Epithelial cell of esophagus (primary cell): ENCODE measurements around the gene RNF144B.
A peak's percentile ranks its signal among the peaks of the same experiment; 100 is the strongest.

ENCODE experiments used
- DNase-seq: peaks from one replicate; pipeline ENCODE4 v3.0.0; 2010; ENCODE audit warnings: low read depth
- H3K4me3 ChIP-seq: 2 replicates; pipeline ENCODE4 v1.5.1; 2011; ENCODE audit warnings: mild to moderate bottlenecking, low read length, control low read depth
- TF ChIP-seq, protein P1 (sequence below): IDR thresholded peaks from 2 replicates; pipeline ENCODE4 v1.5.1; 2011; ENCODE audit warnings: low read depth, mild to moderate bottlenecking, low read length, control low read depth, inconsistent platforms; ENCODE audit not compliant: insufficient read depth; ENCODE audit errors: missing control alignments

RNF144B gene

DNA sequence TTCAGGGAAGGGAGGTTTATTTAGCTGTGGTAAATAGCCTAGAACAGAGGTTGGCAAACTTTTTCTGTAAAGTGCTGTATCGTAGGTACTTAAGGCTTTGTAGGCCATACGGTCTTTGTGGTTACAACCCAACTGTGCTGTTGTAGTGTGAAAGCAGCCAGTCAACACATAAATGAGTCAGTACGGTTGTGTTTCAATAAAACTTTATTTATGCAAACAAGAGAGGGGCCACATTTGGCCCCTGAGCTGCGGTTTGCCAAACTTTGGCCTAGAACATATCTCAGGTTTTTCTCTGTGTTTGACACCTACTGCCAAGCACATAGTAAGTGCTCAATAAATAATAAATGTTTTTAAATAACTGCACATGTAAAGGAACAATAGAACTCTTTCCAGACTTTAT is 102.2 kb downstream of the RNF144B start:
- TF ChIP-seq, protein P1, sequence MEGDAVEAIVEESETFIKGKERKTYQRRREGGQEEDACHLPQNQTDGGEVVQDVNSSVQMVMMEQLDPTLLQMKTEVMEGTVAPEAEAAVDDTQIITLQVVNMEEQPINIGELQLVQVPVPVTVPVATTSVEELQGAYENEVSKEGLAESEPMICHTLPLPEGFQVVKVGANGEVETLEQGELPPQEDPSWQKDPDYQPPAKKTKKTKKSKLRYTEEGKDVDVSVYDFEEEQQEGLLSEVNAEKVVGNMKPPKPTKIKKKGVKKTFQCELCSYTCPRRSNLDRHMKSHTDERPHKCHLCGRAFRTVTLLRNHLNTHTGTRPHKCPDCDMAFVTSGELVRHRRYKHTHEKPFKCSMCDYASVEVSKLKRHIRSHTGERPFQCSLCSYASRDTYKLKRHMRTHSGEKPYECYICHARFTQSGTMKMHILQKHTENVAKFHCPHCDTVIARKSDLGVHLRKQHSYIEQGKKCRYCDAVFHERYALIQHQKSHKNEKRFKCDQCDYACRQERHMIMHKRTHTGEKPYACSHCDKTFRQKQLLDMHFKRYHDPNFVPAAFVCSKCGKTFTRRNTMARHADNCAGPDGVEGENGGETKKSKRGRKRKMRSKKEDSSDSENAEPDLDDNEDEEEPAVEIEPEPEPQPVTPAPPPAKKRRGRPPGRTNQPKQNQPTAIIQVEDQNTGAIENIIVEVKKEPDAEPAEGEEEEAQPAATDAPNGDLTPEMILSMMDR = no peak
- DNase-seq = no peak
- no peak overlapping the region for H3K4me3 ChIP-seq

DNA sequence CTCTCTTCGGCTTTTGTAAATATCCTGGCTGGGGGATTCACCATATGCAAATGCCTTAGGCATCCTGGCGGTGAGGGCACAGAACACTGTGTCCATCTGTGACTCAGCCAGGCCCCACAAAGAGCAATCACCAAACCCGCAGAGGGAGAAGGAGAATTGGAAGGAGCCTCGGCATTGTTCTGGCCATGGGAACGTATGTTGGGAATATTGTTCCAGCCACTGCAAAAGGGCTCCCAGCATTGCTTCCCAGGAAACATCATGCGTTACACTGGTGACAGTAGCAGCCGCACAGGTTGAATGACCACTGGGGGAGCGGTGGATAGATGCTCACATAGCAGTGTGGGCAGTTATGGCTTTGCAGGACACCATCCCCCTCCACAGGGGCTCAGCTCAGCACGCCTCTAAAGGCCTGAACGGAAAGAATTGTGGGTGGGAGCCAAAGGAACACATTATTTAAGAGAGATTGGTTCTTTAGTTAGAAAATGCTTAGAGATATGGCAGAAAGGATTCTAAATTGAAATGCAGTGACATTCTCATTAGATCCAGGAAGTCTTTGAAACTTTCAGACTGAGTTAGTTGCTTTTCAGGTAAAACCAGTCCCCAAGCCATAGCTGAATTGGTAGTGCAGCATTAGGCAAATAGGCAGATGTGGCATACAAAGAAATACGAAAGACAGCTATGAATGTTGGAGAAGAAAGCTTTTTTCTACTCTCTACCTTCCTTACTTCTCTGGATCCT is 104.3 kb downstream of the RNF144B start:
- H3K4me3 ChIP-seq = no peak overlapping the region
- DNase-seq = peak; percentile 77
- TF ChIP-seq, protein P1 = peak; percentile 1

DNA sequence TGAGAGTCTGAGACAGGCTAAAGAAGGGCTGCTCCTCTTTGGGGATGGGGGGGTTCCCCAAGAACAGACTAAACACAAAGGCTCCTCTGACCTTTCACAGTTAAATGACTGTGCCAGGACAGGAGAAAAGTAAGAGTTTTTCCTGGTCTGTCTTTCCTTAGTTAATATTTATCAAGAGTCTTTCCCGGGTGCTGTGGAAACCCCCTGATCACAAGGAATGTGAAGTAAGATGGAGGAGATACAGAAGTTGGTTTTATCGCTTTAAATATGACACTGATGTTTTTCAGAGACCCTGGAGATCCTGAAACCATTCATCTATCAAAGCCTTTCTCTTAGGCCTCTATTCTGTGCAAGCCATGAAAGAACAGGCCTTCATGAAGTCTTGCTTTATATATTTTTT is 105.8 kb downstream of the RNF144B start:
- H3K4me3 ChIP-seq = no peak overlapping the region
- no peak for DNase-seq
- TF ChIP-seq, protein P1 = no peak

DNA sequence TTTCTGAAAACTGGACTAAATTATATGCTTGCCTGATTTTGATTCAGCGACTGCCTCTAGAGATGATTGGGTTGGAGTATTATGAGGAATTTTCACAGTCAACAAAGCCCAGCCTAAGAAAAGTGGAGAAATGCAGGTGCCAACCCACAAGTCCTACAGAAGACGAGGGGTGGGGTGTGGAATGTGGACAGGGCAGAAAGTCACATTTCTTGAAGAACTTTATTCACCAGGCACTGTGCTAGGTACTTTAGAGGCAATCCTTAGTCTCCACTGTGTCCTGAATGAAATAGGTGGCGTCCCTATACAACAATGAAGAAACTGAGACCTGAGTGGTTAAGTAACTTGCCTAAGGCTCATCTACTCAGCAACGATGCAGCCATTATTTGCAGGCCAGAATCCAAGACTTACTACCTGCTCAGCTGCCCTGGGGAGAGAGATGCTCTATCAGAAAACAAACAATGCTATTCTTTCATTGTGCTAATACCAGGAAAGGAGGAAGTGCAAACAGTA is 106.3 kb downstream of the RNF144B start:
- TF ChIP-seq, protein P1 = no peak
- no peak overlapping the region for H3K4me3 ChIP-seq
- DNase-seq = peak; percentile 66

DNA sequence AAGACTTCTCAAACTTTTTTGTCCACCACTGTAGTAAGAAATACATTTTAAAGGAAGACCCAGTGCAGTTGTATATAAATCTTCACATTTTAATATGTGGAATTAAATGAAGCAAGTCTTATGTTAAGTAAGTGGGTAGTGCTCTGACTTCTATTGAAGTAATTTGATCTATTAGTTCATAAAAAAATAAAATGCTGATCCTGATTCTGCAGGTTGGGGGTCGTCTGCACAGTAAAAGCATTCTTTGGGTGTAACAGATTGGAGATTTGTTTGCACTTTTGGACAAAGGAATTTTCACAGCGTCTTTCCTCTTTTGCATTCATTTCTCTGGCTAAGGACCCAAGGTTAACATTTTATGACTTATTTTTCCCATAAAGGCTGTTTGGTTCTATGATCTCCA is 106.8 kb downstream of the RNF144B start:
- no peak for DNase-seq
- TF ChIP-seq, protein P1 = no peak
- no peak overlapping the region for H3K4me3 ChIP-seq

DNA sequence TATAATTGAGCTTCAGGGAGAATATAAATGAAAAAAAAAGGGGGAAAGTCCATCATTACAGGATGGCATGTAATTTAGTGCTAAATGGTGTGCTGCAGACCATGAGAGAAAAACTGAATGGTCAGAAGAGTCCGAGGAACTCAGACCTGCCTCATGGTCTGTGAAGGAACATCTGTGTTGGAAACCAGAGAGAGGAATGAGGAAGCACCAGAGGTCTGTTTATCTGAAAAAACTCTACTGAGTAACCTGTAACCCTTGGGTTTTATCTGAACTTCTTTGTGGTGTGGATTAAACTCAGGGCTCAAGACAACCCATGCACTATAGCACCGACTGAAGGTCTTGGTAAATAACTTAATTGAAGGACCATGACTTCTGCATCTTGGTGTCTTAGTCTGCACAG is 108.1 kb downstream of the RNF144B start:
- DNase-seq = no peak
- H3K4me3 ChIP-seq = no peak overlapping the region
- TF ChIP-seq, protein P1 = no peak

DNA sequence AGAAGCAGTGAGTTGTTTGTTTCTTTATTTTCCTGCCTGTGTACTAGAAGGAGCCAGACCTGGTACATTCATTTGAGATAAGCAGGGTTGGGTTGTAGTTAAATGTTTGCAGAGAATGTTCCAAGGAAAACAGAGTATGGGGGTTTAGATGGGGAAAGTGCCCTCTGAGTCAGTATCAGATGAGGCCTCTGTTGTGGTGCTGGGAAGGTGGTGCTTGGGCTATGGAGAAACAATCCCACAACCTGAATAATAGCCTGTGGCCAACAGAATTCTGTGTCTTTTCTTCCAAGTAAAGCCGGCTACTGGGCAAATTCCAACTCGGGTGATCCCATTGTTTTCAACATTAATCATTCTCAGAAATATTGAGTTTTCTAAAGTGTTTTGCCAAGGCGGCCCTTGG is 109.3 kb downstream of the RNF144B start:
- no peak overlapping the region for H3K4me3 ChIP-seq
- TF ChIP-seq, protein P1 = no peak
- DNase-seq = no peak
